Fibroblast of mammary gland (primary cell): ENCODE measurements around the gene TGFB2.

ENCODE experiments used
- DNase-seq: peaks from one replicate; pipeline ENCODE4 v3.0.0-alpha.2; 2010; ENCODE audit warnings: low read depth
- H3K4me3 ChIP-seq: 2 replicates; pipeline ENCODE4 v1.5.1; 2011; ENCODE audit warnings: low read depth, mild to moderate bottlenecking, low read length, moderate library complexity; ENCODE audit not compliant: control insufficient read depth
- TF ChIP-seq, protein P1 (sequence below): conservative IDR thresholded peaks from 2 replicates; pipeline ENCODE4 v1.5.1; 2011; ENCODE audit warnings: low read depth, low read length, inconsistent platforms; ENCODE audit not compliant: control insufficient read depth, insufficient read depth

The TGFB2 gene

DNA sequence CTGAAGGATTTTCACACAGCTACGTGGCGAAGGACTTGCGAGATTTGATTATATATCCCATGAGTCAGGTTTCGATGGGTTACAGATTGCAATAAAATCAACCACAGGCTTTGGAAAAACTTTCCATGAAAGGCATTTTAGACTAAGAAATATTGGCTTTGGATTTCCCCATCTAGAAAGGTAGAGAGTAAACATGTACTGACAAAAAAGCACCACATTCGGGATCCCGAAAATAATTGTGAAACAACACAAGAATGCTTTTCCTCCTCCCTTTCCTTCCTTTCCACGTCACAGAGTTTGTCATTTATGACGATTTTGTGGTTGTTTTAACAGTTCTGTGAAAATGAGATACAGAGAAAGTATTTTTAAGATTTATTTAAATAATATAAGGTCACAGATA is 38.5 kb downstream of the TGFB2 start:
- TF ChIP-seq, protein P1, sequence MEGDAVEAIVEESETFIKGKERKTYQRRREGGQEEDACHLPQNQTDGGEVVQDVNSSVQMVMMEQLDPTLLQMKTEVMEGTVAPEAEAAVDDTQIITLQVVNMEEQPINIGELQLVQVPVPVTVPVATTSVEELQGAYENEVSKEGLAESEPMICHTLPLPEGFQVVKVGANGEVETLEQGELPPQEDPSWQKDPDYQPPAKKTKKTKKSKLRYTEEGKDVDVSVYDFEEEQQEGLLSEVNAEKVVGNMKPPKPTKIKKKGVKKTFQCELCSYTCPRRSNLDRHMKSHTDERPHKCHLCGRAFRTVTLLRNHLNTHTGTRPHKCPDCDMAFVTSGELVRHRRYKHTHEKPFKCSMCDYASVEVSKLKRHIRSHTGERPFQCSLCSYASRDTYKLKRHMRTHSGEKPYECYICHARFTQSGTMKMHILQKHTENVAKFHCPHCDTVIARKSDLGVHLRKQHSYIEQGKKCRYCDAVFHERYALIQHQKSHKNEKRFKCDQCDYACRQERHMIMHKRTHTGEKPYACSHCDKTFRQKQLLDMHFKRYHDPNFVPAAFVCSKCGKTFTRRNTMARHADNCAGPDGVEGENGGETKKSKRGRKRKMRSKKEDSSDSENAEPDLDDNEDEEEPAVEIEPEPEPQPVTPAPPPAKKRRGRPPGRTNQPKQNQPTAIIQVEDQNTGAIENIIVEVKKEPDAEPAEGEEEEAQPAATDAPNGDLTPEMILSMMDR, result no peak
- DNase-seq, result peak; percentile 12
- H3K4me3 ChIP-seq, result no peak overlapping the region

DNA sequence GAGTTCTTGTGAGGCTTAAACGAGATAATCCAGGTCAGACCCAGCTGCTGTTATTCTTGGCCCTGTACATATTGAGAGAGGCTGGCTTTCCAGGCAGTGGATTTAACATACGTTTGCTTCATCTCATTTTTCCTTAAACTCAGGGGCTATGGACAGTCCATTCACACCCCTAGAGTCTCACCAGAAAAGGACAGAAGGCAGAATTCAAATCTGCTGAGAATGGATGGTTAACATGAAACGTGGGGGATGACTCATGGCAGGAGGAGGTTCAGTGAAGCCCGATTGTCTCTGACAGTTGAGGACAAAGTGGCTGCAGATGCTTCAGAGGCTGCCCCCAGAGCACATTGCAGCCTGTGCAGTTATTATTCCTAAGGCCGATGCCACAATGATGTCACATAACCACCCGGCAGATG is 39.5 kb downstream of the TGFB2 start:
- no peak overlapping the region for H3K4me3 ChIP-seq
- DNase-seq, result peak; percentile 42
- TF ChIP-seq, protein P1, result no peak

DNA sequence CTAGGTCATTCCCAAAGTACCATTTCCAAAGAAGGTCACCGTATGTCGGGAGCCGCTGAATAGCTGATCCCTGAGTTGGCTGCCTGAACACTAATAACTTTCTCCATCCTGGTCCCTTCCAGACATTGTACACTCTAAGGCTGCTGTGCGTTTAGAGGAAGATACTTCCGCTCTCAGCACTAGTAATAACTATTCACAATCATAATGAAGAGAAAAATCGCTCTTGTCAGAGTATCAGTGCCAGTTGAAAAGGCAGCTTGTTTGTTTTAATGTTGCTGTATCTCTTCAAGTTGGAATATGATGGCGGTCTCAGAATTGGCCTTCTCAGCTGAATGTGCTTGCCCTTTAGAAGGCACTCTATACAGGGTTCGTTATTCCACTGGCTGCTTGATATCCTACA is 43.5 kb downstream of the TGFB2 start:
- no peak overlapping the region for H3K4me3 ChIP-seq
- no peak for DNase-seq
- TF ChIP-seq, protein P1, result no peak

DNA sequence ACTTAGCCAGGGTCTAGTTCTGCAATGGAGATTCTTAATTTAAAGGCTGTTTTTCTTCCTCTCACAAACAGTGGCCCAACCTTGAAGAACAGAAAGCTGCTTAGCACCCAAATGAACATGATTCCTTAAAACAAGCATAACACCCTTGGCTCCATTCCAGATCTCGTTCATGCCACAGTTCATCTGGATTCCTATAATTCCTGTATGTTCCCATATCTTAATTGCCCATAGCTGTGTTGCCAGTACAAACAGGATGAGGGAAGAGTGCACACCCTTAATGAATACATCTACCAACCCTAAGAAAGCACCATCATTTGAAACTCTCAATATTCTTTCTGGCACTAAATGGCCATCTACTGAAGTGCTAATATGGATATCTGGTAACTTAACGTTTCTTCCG is 45.5 kb downstream of the TGFB2 start:
- DNase-seq, result no peak
- TF ChIP-seq, protein P1, result no peak
- no peak overlapping the region for H3K4me3 ChIP-seq

DNA sequence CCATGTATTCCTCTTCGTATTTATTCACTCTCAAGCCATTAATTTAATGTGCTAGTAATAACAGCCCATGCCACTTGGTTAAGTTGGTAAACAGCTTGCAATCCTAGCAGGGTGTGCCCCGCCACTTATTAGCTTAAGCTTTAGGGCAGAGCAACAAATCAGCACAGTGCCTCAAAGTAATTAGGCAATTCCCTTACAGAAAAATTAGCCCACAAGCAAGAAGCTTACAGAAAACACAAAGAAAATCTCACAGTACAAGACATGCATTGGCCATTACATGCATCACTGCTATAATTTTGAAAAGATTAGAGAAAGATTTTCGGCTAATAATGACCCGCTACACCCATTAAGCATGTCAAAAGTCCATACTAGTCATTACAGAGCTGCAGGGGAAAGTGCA is 47.6 kb downstream of the TGFB2 start:
- DNase-seq, result no peak
- TF ChIP-seq, protein P1, result no peak
- no peak overlapping the region for H3K4me3 ChIP-seq

DNA sequence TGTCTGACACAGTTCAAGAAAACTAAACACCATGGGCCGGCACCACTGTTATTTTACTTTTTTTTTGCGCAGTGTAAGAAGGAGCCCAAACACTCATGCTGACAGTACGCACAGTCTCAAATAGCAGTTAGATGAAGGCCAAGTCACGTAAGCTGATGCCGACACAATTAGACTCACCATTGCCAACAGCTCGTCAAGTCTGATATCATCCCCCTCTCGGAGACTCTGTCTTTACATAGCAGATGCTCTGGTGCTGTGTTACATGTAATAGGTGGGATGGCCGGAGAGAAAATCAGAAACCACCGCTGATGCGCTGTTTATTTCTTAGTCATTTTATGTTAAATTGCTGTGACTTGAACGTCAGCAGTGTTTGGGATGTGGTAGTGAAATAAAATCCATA is 49.3 kb downstream of the TGFB2 start:
- H3K4me3 ChIP-seq, result no peak overlapping the region
- DNase-seq, result no peak
- TF ChIP-seq, protein P1, result no peak

DNA sequence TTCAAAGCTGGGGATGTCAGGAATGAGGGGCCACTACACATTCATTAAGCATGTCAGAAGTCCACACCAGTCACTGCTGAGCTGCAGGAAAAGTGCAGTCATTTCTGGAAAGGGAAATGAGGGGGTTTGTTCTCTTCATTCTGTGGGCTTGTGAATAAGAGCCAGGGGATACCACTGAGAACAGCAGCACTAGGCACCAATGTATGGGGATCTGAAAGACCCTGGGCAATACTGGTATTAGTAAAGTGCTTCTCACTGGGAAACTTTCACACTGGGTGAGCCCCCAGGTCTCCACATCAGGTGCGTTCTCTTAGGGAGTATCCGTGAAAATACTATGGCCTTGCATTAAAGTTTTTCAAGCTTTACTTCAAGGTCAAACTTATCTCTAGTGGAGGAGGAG is 49.9 kb downstream of the TGFB2 start:
- TF ChIP-seq, protein P1, result no peak
- no peak for DNase-seq
- no peak overlapping the region for H3K4me3 ChIP-seq
